HG03108 (cell line): ENCODE results near the gene PIK3R5.
"Not testable (repeated sequence)": the region's sequence is repeated elsewhere in the genome, so short reads cannot be mapped to it uniquely, and the experiment has no call there.

Experiments
- ATAC-seq: cut with Tn5 transposase; IDR thresholded peaks from one replicate; pipeline ENCODE4 v1.9.1; 2021; ENCODE audit warnings: moderate library complexity; ENCODE audit not compliant: unreplicated experiment

Gene PIK3R5

GRCh38 chr17:8865811-8866210 is 99.7 kb downstream of the PIK3R5 start:
- no peak for ATAC-seq

- no peak for ATAC-seq
Observed at GRCh38 chr17:8865385-8865784, 100.1 kb downstream of the PIK3R5 start.

- ATAC-seq, result no peak
Observed at GRCh38 chr17:8862213-8863056, 103.1 kb downstream of the PIK3R5 start.

GRCh38 chr17:8861495-8862181 is 103.9 kb downstream of the PIK3R5 start:
- no peak for ATAC-seq

GRCh38 chr17:8859804-8860430 is 105.6 kb downstream of the PIK3R5 start:
- ATAC-seq, result no peak

- no peak for ATAC-seq
Observed at GRCh38 chr17:8859027-8859803, 106.3 kb downstream of the PIK3R5 start.

GRCh38 chr17:8857919-8858318 is 107.6 kb downstream of the PIK3R5 start:
- no peak for ATAC-seq

GRCh38 chr17:8856869-8857575 is 108.5 kb downstream of the PIK3R5 start:
- ATAC-seq, result no peak

GRCh38 chr17:8856205-8856603 is 109.3 kb downstream of the PIK3R5 start:
- ATAC-seq, result not testable (repeated sequence)

GRCh38 chr17:8855477-8856204 is 109.9 kb downstream of the PIK3R5 start:
- no peak for ATAC-seq

GRCh38 chr17:8851600-8851999 is 113.9 kb downstream of the PIK3R5 start:
- ATAC-seq, result no peak

- ATAC-seq, result no peak
Observed at GRCh38 chr17:8849311-8850041, 116.0 kb downstream of the PIK3R5 start.

- no peak for ATAC-seq
Observed at GRCh38 chr17:8847891-8848290, 117.6 kb downstream of the PIK3R5 start.

- ATAC-seq, result no peak
Observed at GRCh38 chr17:8846768-8847211, 118.7 kb downstream of the PIK3R5 start.

GRCh38 chr17:8844229-8845218 is 121.0 kb downstream of the PIK3R5 start:
- no peak for ATAC-seq

GRCh38 chr17:8843344-8843743 is 122.2 kb downstream of the PIK3R5 start:
- ATAC-seq, result no peak

GRCh38 chr17:8841844-8842243 is 123.7 kb downstream of the PIK3R5 start:
- ATAC-seq, result no peak

GRCh38 chr17:8839410-8839935 is 126.0 kb downstream of the PIK3R5 start:
- no peak for ATAC-seq
